ENCODE results near the gene RMND5B. TPM values are rescaled to one million over a fixed set of nuclear protein-coding genes. Genes with fewer than 3 reads are reported as not detected.
A peak's percentile ranks its signal among the peaks of the same experiment; 100 is the strongest.

RMND5B gene
- total and polyA plus RNA-seq, 2 donors (not counting 1 experiment from before 2014, with no cell fraction given): 46.1 to 52.7 TPM

GRCh38 chr5:178143901-178144300 is 13.1 kb downstream of the RMND5B start:
- ChIA-PET POLR2A (interaction anchor here (0.6 to 0.7 kb wide), 2 partner anchors 14 to 30 kb away, joined by 3 to 5 read pairs; no protein-coding TSS in a partner anchor), CTCF (interaction anchor here (1.0 to 22.8 kb wide), 10 partner anchors 8 to 75 kb away, joined by 3 to 540 read pairs (median 12); partner anchors contain the start of gene NHP2)
- Mint-ChIP-seq H3K27me3 (no peaks in the 10 kb centered on the region), H3K9me3 (ENCODE audit: insufficient read depth) (no peaks in the 10 kb centered on the region), H3K4me1 (no peaks in the 10 kb centered on the region), H3K27ac (no peak overlapping the region), H3K4me3 (no peak overlapping the region)
- intact Hi-C loops (cut with micrococcal nuclease): no loop called here
- Histone ChIP-seq H3K4me2 (replicated peaks; ENCODE audit: low read depth, low read length, poor library complexity, severe bottlenecking) (no peak overlapping the region), H3K9me3 (ENCODE audit: control extremely low read depth in 1 of 3, control insufficient read depth in 2 of 3, insufficient read depth in 1 of 3, low read length in 2 of 3) (no peaks in the 10 kb centered on the region), H3K9ac (ENCODE audit: low read length) (no peak overlapping the region), H3K4me1 (ENCODE audit: control insufficient read depth in 2 of 2, insufficient read depth in 2 of 2, low read length in 2 of 2) (no peaks in the 10 kb centered on the region), H3K27me3 (replicated peaks in 1 of 4; ENCODE audit: control extremely low read depth in 1 of 4, control insufficient read depth in 3 of 4, insufficient read depth in 4 of 4, low read length in 3 of 4) (no peaks in the 10 kb centered on the region), H3K4me3 (ENCODE audit: control extremely low read depth in 1 of 5, extremely low read depth in 1 of 5, insufficient read depth in 1 of 5, low read depth in 2 of 5, low read length in 4 of 5) (no peak overlapping the region), H3K79me2 (ENCODE audit: control insufficient read depth, insufficient read depth, low read length) (no peaks in the 10 kb centered on the region), H2AFZ (ENCODE audit: insufficient read depth, low read depth, low read length, poor library complexity, severe bottlenecking) (no peak overlapping the region), H4K20me1 (ENCODE audit: control insufficient read depth, insufficient read depth, low read length, poor library complexity, severe bottlenecking) (peaks cover 12% of the 10 kb centered on the region), H3K36me3 (replicated peaks in 1 of 2; ENCODE audit: control extremely low read depth in 1 of 2, control insufficient read depth in 1 of 2, extremely low read depth in 1 of 2, insufficient read depth in 2 of 2, low read length in 1 of 2) (peaks cover 0 to 60% of the 10 kb centered on the region in 2 experiments), H3K27ac (ENCODE audit: low read length in 2 of 2) (no peak overlapping the region)
- 97% methylated on average over 9 of the region's 10 CpGs for WGBS (ENCODE audit: insufficient coverage)
- TF ChIP-seq EZH2 (IDR thresholded peaks at IDR 0.05; ENCODE audit: borderline replicate concordance, insufficient read depth, low read depth, low read length, poor library complexity, severe bottlenecking) (no peak), CTCF (IDR thresholded peaks at IDR 0.05) (no peak)
- ATAC-seq (ENCODE audit: low read depth) (no peak), DNase-seq (no peak)

- no peaks in the 10 kb centered on the region for H3K9me3 ChIP-seq (ENCODE audit: control extremely low read depth in 1 of 3, control insufficient read depth in 2 of 3, insufficient read depth in 1 of 3, low read length in 2 of 3)
- peaks cover 20% of the 10 kb centered on the region for H4K20me1 ChIP-seq (ENCODE audit: control insufficient read depth, insufficient read depth, low read length, poor library complexity, severe bottlenecking)
- no peaks in the 10 kb centered on the region for H3K27me3 ChIP-seq (replicated peaks in 1 of 4; ENCODE audit: control extremely low read depth in 1 of 4, control insufficient read depth in 3 of 4, insufficient read depth in 4 of 4, low read length in 3 of 4)
- WGBS (ENCODE audit: insufficient coverage): 66% methylated on average over 12 of the region's 14 CpGs
- H3K79me2 ChIP-seq (ENCODE audit: control insufficient read depth, insufficient read depth, low read length): peaks cover 3% of the 10 kb centered on the region
- peak; percentile 93 for ATAC-seq (ENCODE audit: low read depth)
- no peak overlapping the region for H2AFZ ChIP-seq (ENCODE audit: insufficient read depth, low read depth, low read length, poor library complexity, severe bottlenecking)
- H3K4me3 ChIP-seq (ENCODE audit: control extremely low read depth in 1 of 5, extremely low read depth in 1 of 5, insufficient read depth in 1 of 5, low read depth in 2 of 5, low read length in 4 of 5): no peak overlapping the region
- ChIA-PET POLR2A (interaction anchor here (0.7 to 1.2 kb wide), 2 partner anchors 71 to 698 kb away, joined by 3 to 7 read pairs; no protein-coding TSS in a partner anchor), CTCF (interaction anchor here (0.6 to 22.8 kb wide), 11 partner anchors 10 to 80 kb away, joined by 3 to 540 read pairs (median 7); no protein-coding TSS in a partner anchor)
- Mint-ChIP-seq H3K27ac (no peak overlapping the region), H3K4me1 (peaks cover 5% of the 10 kb centered on the region), H3K27me3 (no peaks in the 10 kb centered on the region), H3K9me3 (ENCODE audit: insufficient read depth) (no peaks in the 10 kb centered on the region), H3K4me3 (no peak overlapping the region)
- H3K4me1 ChIP-seq (ENCODE audit: control insufficient read depth in 2 of 2, insufficient read depth in 2 of 2, low read length in 2 of 2): no peaks in the 10 kb centered on the region
- intact Hi-C loops (cut with micrococcal nuclease): loop anchor here (1.0 to 2.0 kb wide), 2 partner anchors 15 to 18 kb away; partner anchors contain the start of gene RMND5B
- no peak overlapping the region for H3K4me2 ChIP-seq (replicated peaks; ENCODE audit: low read depth, low read length, poor library complexity, severe bottlenecking)
- H3K9ac ChIP-seq (ENCODE audit: low read length): no peak overlapping the region
- H3K36me3 ChIP-seq (replicated peaks in 1 of 2; ENCODE audit: control extremely low read depth in 1 of 2, control insufficient read depth in 1 of 2, extremely low read depth in 1 of 2, insufficient read depth in 2 of 2, low read length in 1 of 2): peaks cover 2 to 75% of the 10 kb centered on the region in 2 experiments
- TF ChIP-seq CTCF (IDR thresholded peaks at IDR 0.05) (peak; percentile 79), EZH2 (IDR thresholded peaks at IDR 0.05; ENCODE audit: borderline replicate concordance, insufficient read depth, low read depth, low read length, poor library complexity, severe bottlenecking) (no peak)
- no peak overlapping the region for H3K27ac ChIP-seq (ENCODE audit: low read length in 2 of 2)
- peak; percentile 85 for DNase-seq
Observed at GRCh38 chr5:178145965-178146820, 15.4 kb downstream of the RMND5B start.
